Measurements from ENCODE around the gene RAP1A. TPM values are rescaled to one million over a fixed set of nuclear protein-coding genes. Genes with fewer than 3 reads are reported as not detected.
A peak's percentile ranks its signal among the peaks of the same experiment; 100 is the strongest.

RAP1A gene
- total and polyA plus RNA-seq, 4 donors: 14.2 to 31.4 (median 25.8) TPM

GRCh38 chr1:111719674-111720132 lies 100.1 kb downstream of the RAP1A start:
- Histone ChIP-seq H3K27me3 (ENCODE audit: control insufficient read depth in 4 of 4, insufficient read depth in 4 of 4, low read length in 3 of 4) (no peaks in the 10 kb centered on the region), H3K27ac (ENCODE audit: low read depth in 1 of 2, low read length in 2 of 2) (no peak overlapping the region), H3K9ac (ENCODE audit: low read depth in 1 of 2, low read length in 2 of 2) (no peak overlapping the region), H3K36me3 (ENCODE audit: control insufficient read depth in 4 of 4, insufficient read depth in 3 of 4, low read depth in 1 of 4, low read length in 3 of 4) (no peaks in the 10 kb centered on the region), H3K4me3 (ENCODE audit: low read depth in 1 of 3, low read length in 3 of 3) (no peak overlapping the region), H3K4me1 (ENCODE audit: control insufficient read depth in 4 of 4, insufficient read depth in 4 of 4, low read length in 3 of 4) (no peaks in the 10 kb centered on the region), H3K9me3 (ENCODE audit: control insufficient read depth in 4 of 4, low read length in 3 of 4) (no peaks in the 10 kb centered on the region)
- WGBS: 78% methylated on average over 4 of the region's 4 CpGs
- no peak for DNase-seq (ENCODE audit: low spot score)
- TF ChIP-seq, protein P1, sequence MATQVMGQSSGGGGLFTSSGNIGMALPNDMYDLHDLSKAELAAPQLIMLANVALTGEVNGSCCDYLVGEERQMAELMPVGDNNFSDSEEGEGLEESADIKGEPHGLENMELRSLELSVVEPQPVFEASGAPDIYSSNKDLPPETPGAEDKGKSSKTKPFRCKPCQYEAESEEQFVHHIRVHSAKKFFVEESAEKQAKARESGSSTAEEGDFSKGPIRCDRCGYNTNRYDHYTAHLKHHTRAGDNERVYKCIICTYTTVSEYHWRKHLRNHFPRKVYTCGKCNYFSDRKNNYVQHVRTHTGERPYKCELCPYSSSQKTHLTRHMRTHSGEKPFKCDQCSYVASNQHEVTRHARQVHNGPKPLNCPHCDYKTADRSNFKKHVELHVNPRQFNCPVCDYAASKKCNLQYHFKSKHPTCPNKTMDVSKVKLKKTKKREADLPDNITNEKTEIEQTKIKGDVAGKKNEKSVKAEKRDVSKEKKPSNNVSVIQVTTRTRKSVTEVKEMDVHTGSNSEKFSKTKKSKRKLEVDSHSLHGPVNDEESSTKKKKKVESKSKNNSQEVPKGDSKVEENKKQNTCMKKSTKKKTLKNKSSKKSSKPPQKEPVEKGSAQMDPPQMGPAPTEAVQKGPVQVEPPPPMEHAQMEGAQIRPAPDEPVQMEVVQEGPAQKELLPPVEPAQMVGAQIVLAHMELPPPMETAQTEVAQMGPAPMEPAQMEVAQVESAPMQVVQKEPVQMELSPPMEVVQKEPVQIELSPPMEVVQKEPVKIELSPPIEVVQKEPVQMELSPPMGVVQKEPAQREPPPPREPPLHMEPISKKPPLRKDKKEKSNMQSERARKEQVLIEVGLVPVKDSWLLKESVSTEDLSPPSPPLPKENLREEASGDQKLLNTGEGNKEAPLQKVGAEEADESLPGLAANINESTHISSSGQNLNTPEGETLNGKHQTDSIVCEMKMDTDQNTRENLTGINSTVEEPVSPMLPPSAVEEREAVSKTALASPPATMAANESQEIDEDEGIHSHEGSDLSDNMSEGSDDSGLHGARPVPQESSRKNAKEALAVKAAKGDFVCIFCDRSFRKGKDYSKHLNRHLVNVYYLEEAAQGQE (IDR thresholded peaks at IDR 0.05): no peak
- TF ChIP-seq GABPA (IDR thresholded peaks at IDR 0.05 in 1 of 2, conservative IDR thresholded peaks at IDR 0.05 in 1 of 2) (no peak), FOXA1 (IDR thresholded peaks at IDR 0.05) (no peak)
- TF ChIP-seq, protein P2, sequence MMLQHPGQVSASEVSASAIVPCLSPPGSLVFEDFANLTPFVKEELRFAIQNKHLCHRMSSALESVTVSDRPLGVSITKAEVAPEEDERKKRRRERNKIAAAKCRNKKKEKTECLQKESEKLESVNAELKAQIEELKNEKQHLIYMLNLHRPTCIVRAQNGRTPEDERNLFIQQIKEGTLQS (IDR thresholded peaks at IDR 0.05): no peak

DNA sequence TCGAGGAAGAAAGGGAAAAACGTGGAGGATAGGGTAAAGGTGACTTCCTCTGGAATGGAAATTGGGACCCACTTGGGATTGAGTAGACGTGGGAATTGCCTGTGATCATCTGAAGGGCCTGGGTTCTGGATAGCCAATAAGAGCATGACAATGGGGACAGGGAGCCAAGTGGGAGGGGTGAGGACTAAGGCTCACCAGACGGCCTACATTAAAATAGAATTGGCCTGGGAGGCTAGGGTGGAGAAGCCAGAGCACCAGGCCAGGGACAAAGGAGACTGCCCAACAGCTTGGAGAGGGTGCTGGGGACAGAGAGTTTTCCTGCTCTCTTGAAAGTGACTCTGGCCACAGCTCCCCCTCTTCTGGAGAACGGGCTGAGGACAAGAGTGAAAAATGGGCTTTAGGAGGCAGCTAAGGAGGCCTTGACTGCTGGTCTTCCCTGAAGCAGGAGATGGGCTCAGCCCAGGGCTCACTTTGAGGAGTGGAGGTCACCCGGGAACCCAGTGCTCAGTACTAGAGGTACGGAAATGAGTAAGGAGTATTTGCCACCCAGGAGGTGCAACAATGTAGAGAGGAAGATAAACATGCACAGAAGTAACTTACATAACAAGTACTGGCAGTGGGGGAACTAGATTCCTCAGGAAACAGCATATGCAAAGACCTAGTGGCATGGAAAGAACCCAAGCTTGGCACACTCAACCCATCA lies 100.8 kb downstream of the RAP1A start:
- TF ChIP-seq GABPA (IDR thresholded peaks at IDR 0.05 in 1 of 2, conservative IDR thresholded peaks at IDR 0.05 in 1 of 2): no peak
- no peak for TF ChIP-seq HNF4A (conservative IDR thresholded peaks at IDR 0.05)
- no peak for TF ChIP-seq RXRA (IDR thresholded peaks at IDR 0.05)
- TF ChIP-seq JUND (IDR thresholded peaks at IDR 0.05): no peak
- TF ChIP-seq, protein P1 (IDR thresholded peaks at IDR 0.05): no peak
- TF ChIP-seq ZBTB33 (IDR thresholded peaks at IDR 0.05): no peak
- no peak for TF ChIP-seq NR2F2 (IDR thresholded peaks at IDR 0.05)
- no peak for TF ChIP-seq FOXA2 (IDR thresholded peaks at IDR 0.05)
- TF ChIP-seq FOXA1 (IDR thresholded peaks at IDR 0.05): no peak
- no peak for TF ChIP-seq YY1 (IDR thresholded peaks at IDR 0.05)
- no peak for TF ChIP-seq RAD21 (IDR thresholded peaks at IDR 0.05)
- no peak for TF ChIP-seq HNF4G (IDR thresholded peaks at IDR 0.05)
- TF ChIP-seq, protein P2 (IDR thresholded peaks at IDR 0.05): no peak
- TF ChIP-seq TAF1 (conservative IDR thresholded peaks at IDR 0.05): no peak
- TF ChIP-seq MAX (IDR thresholded peaks at IDR 0.05): no peak
- TF ChIP-seq, protein P3, sequence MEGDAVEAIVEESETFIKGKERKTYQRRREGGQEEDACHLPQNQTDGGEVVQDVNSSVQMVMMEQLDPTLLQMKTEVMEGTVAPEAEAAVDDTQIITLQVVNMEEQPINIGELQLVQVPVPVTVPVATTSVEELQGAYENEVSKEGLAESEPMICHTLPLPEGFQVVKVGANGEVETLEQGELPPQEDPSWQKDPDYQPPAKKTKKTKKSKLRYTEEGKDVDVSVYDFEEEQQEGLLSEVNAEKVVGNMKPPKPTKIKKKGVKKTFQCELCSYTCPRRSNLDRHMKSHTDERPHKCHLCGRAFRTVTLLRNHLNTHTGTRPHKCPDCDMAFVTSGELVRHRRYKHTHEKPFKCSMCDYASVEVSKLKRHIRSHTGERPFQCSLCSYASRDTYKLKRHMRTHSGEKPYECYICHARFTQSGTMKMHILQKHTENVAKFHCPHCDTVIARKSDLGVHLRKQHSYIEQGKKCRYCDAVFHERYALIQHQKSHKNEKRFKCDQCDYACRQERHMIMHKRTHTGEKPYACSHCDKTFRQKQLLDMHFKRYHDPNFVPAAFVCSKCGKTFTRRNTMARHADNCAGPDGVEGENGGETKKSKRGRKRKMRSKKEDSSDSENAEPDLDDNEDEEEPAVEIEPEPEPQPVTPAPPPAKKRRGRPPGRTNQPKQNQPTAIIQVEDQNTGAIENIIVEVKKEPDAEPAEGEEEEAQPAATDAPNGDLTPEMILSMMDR (IDR thresholded peaks at IDR 0.05; ENCODE audit: low read depth, low read length, missing input control): no peak
- no peak for TF ChIP-seq SP1 (IDR thresholded peaks at IDR 0.05)
- TF ChIP-seq EGR1 (IDR thresholded peaks at IDR 0.05; ENCODE audit: low read depth in 2 of 2): no peak
- H3K27ac ChIP-seq (ENCODE audit: low read depth in 1 of 2, low read length in 2 of 2): peak overlapping the region in 1 of 2 donors; percentile 2
- DNase-seq (ENCODE audit: low spot score): no peak
- H3K4me3 ChIP-seq (ENCODE audit: low read depth in 1 of 3, low read length in 3 of 3): no peak overlapping the region
- H3K4me1 ChIP-seq (ENCODE audit: control insufficient read depth in 4 of 4, insufficient read depth in 4 of 4, low read length in 3 of 4): no peaks in the 10 kb centered on the region
- H3K9me3 ChIP-seq (ENCODE audit: control insufficient read depth in 4 of 4, low read length in 3 of 4): no peaks in the 10 kb centered on the region
- H3K36me3 ChIP-seq (ENCODE audit: control insufficient read depth in 4 of 4, insufficient read depth in 3 of 4, low read depth in 1 of 4, low read length in 3 of 4): no peaks in the 10 kb centered on the region
- 79% methylated on average over 7 of the region's 7 CpGs for WGBS
- no peak overlapping the region for H3K9ac ChIP-seq (ENCODE audit: low read depth in 1 of 2, low read length in 2 of 2)
- H3K27me3 ChIP-seq (ENCODE audit: control insufficient read depth in 4 of 4, insufficient read depth in 4 of 4, low read length in 3 of 4): no peaks in the 10 kb centered on the region

Measured in liver (tissue), 9 donors.